SK-N-SH treated with all-trans-retinoic acid at 6 μM for 48 hours (cell line): ENCODE data around the gene SCML2.
"Not testable (repeated sequence)": the region's sequence is repeated elsewhere in the genome, so short reads cannot be mapped to it uniquely, and the experiment has no call there.

ENCODE experiments used
- ATAC-seq: fragments of 200-7000 bp; cut with Tn5 transposase; 3 replicates; pipeline ENCODE4 v1.9.1; 2020; ENCODE audit warnings: mild to moderate bottlenecking, moderate library complexity
- ARNTL ChIP-seq: fragments of 450-650 bp; formaldehyde crosslinking; IDR thresholded peaks from 2 replicates; pipeline ENCODE4 v1.5.0; 2020; ENCODE audit warnings: low read depth, mild to moderate bottlenecking, moderate library complexity, borderline replicate concordance
- BACH2 ChIP-seq: fragments of 250-450 bp; sonication (Bioruptor Pico); IDR thresholded peaks from 2 replicates; pipeline ENCODE4 v1.9.0; 2021; ENCODE audit warnings: mild to moderate bottlenecking, borderline replicate concordance
- CSDC2 ChIP-seq: fragments of 250-450 bp; sonication (Bioruptor Pico); IDR thresholded peaks from 2 replicates; pipeline ENCODE4 v1.5.0; 2020; ENCODE audit warnings: mild to moderate bottlenecking, moderate library complexity
- CSRNP3 ChIP-seq: fragments of 250-450 bp; sonication (Bioruptor Pico); IDR thresholded peaks from 2 replicates; pipeline ENCODE4 v1.5.1; 2021; ENCODE audit warnings: mild to moderate bottlenecking, moderate library complexity
- ESRRG ChIP-seq: fragments of 250-450 bp; sonication (Bioruptor Pico); IDR thresholded peaks from 2 replicates; pipeline ENCODE4 v1.6.1; 2021; ENCODE audit warnings: mild to moderate bottlenecking
- GLIS3 ChIP-seq: fragments of 250-450 bp; sonication (Bioruptor Pico); IDR thresholded peaks from 2 replicates; pipeline ENCODE4 v1.5.0; 2020; ENCODE audit warnings: mild to moderate bottlenecking, moderate library complexity
- POU6F1 ChIP-seq: fragments of 250-450 bp; sonication (Bioruptor Pico); IDR thresholded peaks from 2 replicates; pipeline ENCODE4 v1.8.0; 2021; ENCODE audit warnings: low read depth, mild to moderate bottlenecking, moderate library complexity, borderline replicate concordance
- PPARA ChIP-seq: fragments of 250-450 bp; sonication (Bioruptor Pico); IDR thresholded peaks from 2 replicates; pipeline ENCODE4 v1.5.0; 2020; ENCODE audit warnings: mild to moderate bottlenecking, borderline replicate concordance
- RARB ChIP-seq: fragments of 250-450 bp; sonication (Bioruptor Pico); IDR thresholded peaks from 2 replicates; pipeline ENCODE4 v1.8.0; 2021; ENCODE audit warnings: mild to moderate bottlenecking, moderate library complexity
- SNAI2 ChIP-seq: fragments of 250-450 bp; sonication (Bioruptor Pico); IDR thresholded peaks from 2 replicates; pipeline ENCODE4 v1.5.0; 2020; ENCODE audit warnings: mild to moderate bottlenecking, moderate library complexity
- TCF4 ChIP-seq: fragments of 250-450 bp; sonication (Bioruptor Pico); IDR thresholded peaks from 2 replicates; pipeline ENCODE4 v1.8.0; 2021; ENCODE audit warnings: mild to moderate bottlenecking, moderate library complexity, borderline replicate concordance
- TOX ChIP-seq: fragments of 250-450 bp; sonication (Bioruptor Pico); IDR thresholded peaks from 2 replicates; pipeline ENCODE4 v1.8.0; 2021; ENCODE audit warnings: mild to moderate bottlenecking, moderate library complexity, borderline replicate concordance
- ZC3H10 ChIP-seq: fragments of 250-450 bp; sonication (Bioruptor Pico); IDR thresholded peaks from 2 replicates; pipeline ENCODE4 v1.5.1; 2021; ENCODE audit warnings: mild to moderate bottlenecking, moderate library complexity
- ZFP3 ChIP-seq: fragments of 250-450 bp; sonication (Bioruptor Pico); IDR thresholded peaks from 2 replicates; pipeline ENCODE4 v1.5.0; 2020; ENCODE audit warnings: mild to moderate bottlenecking, moderate library complexity
- ZFP30 ChIP-seq: fragments of 450-650 bp; formaldehyde crosslinking; IDR thresholded peaks from 2 replicates; pipeline ENCODE4 v1.5.0; 2022; ENCODE audit warnings: mild to moderate bottlenecking, moderate library complexity
- ZNF565 ChIP-seq: fragments of 450-650 bp; formaldehyde crosslinking; conservative IDR thresholded peaks from 2 replicates; pipeline ENCODE4 v1.5.0; 2020; ENCODE audit warnings: low read depth, mild to moderate bottlenecking, moderate library complexity
- ZNF70 ChIP-seq: fragments of 450-650 bp; formaldehyde crosslinking; IDR thresholded peaks from 2 replicates; pipeline ENCODE4 v1.5.0; 2020; ENCODE audit warnings: mild to moderate bottlenecking, moderate library complexity
- ZNF8 ChIP-seq: fragments of 450-650 bp; formaldehyde crosslinking; IDR thresholded peaks from 2 replicates; pipeline ENCODE4 v1.5.0; 2020; ENCODE audit warnings: mild to moderate bottlenecking, moderate library complexity
- TF ChIP-seq, protein P1 (sequence below): fragments of 250-450 bp; sonication (Bioruptor Pico); IDR thresholded peaks from 2 replicates; pipeline ENCODE4 v1.5.0; 2020; ENCODE audit warnings: mild to moderate bottlenecking, moderate library complexity
- TF ChIP-seq, protein P2 (sequence below): fragments of 250-450 bp; sonication (Bioruptor Pico); IDR thresholded peaks from 2 replicates; pipeline ENCODE4 v1.8.0; 2020; ENCODE audit warnings: mild to moderate bottlenecking, moderate library complexity, borderline replicate concordance

SCML2 gene

DNA sequence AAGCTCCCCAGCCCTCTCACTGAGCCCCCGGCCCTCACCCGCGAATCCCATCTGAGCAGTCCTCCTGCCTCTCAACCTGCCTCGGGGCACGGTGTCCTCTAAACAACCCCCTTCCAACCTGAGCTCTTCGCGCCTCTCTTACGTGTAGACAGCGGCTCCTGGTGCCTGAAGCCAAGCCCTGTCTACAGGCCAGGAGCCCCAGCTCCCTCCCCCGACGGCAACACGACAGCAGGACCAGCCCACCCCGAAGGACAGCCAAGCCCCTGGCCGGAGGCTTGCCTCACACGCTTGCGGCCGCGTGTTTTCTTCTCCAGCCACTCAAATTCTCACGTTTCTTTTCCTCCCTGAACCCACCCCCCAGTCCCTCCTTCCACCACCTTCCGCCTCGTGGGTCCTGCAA is 124.8 kb downstream of the SCML2 start:
- not testable (repeated sequence) for ATAC-seq

GRCh38 chrX:18228069-18228468 is 126.4 kb downstream of the SCML2 start:
- ATAC-seq, result no peak
- no peak for TF ChIP-seq PPARA (CRISPR knock-in tag)
- no peak for TF ChIP-seq ZC3H10
- TF ChIP-seq RARB (CRISPR knock-in tag), result no peak
- TF ChIP-seq TOX (CRISPR knock-in tag), result no peak
- no peak for TF ChIP-seq ZNF8 (CRISPR knock-in tag)
- TF ChIP-seq ARNTL (CRISPR knock-in tag), result no peak

- ATAC-seq, result no peak
- no peak for TF ChIP-seq ARNTL (CRISPR knock-in tag)
- TF ChIP-seq, protein P1, sequence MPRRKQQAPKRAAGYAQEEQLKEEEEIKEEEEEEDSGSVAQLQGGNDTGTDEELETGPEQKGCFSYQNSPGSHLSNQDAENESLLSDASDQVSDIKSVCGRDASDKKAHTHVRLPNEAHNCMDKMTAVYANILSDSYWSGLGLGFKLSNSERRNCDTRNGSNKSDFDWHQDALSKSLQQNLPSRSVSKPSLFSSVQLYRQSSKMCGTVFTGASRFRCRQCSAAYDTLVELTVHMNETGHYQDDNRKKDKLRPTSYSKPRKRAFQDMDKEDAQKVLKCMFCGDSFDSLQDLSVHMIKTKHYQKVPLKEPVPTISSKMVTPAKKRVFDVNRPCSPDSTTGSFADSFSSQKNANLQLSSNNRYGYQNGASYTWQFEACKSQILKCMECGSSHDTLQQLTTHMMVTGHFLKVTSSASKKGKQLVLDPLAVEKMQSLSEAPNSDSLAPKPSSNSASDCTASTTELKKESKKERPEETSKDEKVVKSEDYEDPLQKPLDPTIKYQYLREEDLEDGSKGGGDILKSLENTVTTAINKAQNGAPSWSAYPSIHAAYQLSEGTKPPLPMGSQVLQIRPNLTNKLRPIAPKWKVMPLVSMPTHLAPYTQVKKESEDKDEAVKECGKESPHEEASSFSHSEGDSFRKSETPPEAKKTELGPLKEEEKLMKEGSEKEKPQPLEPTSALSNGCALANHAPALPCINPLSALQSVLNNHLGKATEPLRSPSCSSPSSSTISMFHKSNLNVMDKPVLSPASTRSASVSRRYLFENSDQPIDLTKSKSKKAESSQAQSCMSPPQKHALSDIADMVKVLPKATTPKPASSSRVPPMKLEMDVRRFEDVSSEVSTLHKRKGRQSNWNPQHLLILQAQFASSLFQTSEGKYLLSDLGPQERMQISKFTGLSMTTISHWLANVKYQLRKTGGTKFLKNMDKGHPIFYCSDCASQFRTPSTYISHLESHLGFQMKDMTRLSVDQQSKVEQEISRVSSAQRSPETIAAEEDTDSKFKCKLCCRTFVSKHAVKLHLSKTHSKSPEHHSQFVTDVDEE (CRISPR knock-in tag), result no peak
- no peak for TF ChIP-seq POU6F1
- no peak for TF ChIP-seq ZFP3 (CRISPR knock-in tag)
- TF ChIP-seq, protein P2, sequence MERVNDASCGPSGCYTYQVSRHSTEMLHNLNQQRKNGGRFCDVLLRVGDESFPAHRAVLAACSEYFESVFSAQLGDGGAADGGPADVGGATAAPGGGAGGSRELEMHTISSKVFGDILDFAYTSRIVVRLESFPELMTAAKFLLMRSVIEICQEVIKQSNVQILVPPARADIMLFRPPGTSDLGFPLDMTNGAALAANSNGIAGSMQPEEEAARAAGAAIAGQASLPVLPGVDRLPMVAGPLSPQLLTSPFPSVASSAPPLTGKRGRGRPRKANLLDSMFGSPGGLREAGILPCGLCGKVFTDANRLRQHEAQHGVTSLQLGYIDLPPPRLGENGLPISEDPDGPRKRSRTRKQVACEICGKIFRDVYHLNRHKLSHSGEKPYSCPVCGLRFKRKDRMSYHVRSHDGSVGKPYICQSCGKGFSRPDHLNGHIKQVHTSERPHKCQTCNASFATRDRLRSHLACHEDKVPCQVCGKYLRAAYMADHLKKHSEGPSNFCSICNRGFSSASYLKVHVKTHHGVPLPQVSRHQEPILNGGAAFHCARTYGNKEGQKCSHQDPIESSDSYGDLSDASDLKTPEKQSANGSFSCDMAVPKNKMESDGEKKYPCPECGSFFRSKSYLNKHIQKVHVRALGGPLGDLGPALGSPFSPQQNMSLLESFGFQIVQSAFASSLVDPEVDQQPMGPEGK, result no peak
- TF ChIP-seq ZC3H10, result no peak
- TF ChIP-seq TOX (CRISPR knock-in tag), result no peak
- TF ChIP-seq RARB (CRISPR knock-in tag), result no peak
- TF ChIP-seq ESRRG (CRISPR knock-in tag), result no peak
- no peak for TF ChIP-seq ZNF565 (CRISPR knock-in tag)
- no peak for TF ChIP-seq SNAI2 (CRISPR knock-in tag)
- TF ChIP-seq CSDC2, result no peak
- no peak for TF ChIP-seq BACH2 (CRISPR knock-in tag)
- TF ChIP-seq GLIS3 (CRISPR knock-in tag), result no peak
- TF ChIP-seq ZNF8 (CRISPR knock-in tag), result no peak
- TF ChIP-seq TCF4 (CRISPR knock-in tag), result no peak
- TF ChIP-seq CSRNP3, result no peak
Observed at GRCh38 chrX:18227458-18227857, 127.0 kb downstream of the SCML2 start.

GRCh38 chrX:18220786-18221185 is 133.7 kb downstream of the SCML2 start, which contains the start of gene BEND2:
Gene BEND2 (minus strand): TSS chrX:18220886. CDS start chrX:18220750, 136 bp downstream.
- ATAC-seq, result no peak
- TF ChIP-seq ZNF70 (CRISPR knock-in tag) (no peak), RARB (CRISPR knock-in tag) (no peak), ARNTL (CRISPR knock-in tag) (no peak), GLIS3 (CRISPR knock-in tag) (no peak), CSRNP3 (no peak), ZFP3 (CRISPR knock-in tag) (no peak), TCF4 (CRISPR knock-in tag) (no peak), ESRRG (CRISPR knock-in tag) (no peak), POU6F1 (no peak), ZFP30 (no peak), ZNF565 (CRISPR knock-in tag) (no peak), ZC3H10 (no peak), ZNF8 (CRISPR knock-in tag) (no peak)
- TF ChIP-seq, protein P1 (CRISPR knock-in tag), result no peak
